HG03139 (cell line): ENCODE results near the gene KSR1.

Experiments used
- ATAC-seq: cut with Tn5 transposase; IDR thresholded peaks from one replicate; pipeline ENCODE4 v1.9.1; 2021; ENCODE audit not compliant: unreplicated experiment

KSR1 gene

GRCh38 chr17:27581016-27581415 lies 124.8 kb downstream of the KSR1 start:
- ATAC-seq = no peak

GRCh38 chr17:27582696-27583095 lies 126.4 kb downstream of the KSR1 start:
- no peak for ATAC-seq

GRCh38 chr17:27585153-27585681 lies 129.0 kb downstream of the KSR1 start:
- ATAC-seq = no peak

GRCh38 chr17:27585792-27586191 lies 129.5 kb downstream of the KSR1 start:
- ATAC-seq = no peak

- ATAC-seq = no peak
Measured at GRCh38 chr17:27586203-27586721, 130.0 kb downstream of the KSR1 start.

GRCh38 chr17:27588354-27588753 lies 132.1 kb downstream of the KSR1 start:
- no peak for ATAC-seq

GRCh38 chr17:27590864-27591263 lies 134.6 kb downstream of the KSR1 start:
- no peak for ATAC-seq

- no peak for ATAC-seq
Measured at GRCh38 chr17:27591986-27592385, 135.7 kb downstream of the KSR1 start.

- no peak for ATAC-seq
Measured at GRCh38 chr17:27593232-27593856, 137.1 kb downstream of the KSR1 start.

GRCh38 chr17:27593857-27594255 lies 137.6 kb downstream of the KSR1 start:
- no peak for ATAC-seq

- ATAC-seq = no peak
Measured at GRCh38 chr17:27595208-27595607, 139.0 kb downstream of the KSR1 start.

- no peak for ATAC-seq
Measured at GRCh38 chr17:27596096-27596495, 139.8 kb downstream of the KSR1 start.

- no peak for ATAC-seq
Measured at GRCh38 chr17:27596566-27597187, 140.4 kb downstream of the KSR1 start.

GRCh38 chr17:27597188-27597580 lies 140.9 kb downstream of the KSR1 start:
- no peak for ATAC-seq

GRCh38 chr17:27597783-27598320 lies 141.6 kb downstream of the KSR1 start:
- no peak for ATAC-seq

GRCh38 chr17:27598337-27599050 lies 142.2 kb downstream of the KSR1 start:
- ATAC-seq = no peak

GRCh38 chr17:27600471-27600870 lies 144.2 kb downstream of the KSR1 start:
- ATAC-seq = no peak

GRCh38 chr17:27601069-27601974 lies 145.1 kb downstream of the KSR1 start:
- no peak for ATAC-seq

- ATAC-seq = no peak
Measured at GRCh38 chr17:27601975-27602302, 145.7 kb downstream of the KSR1 start.

- no peak for ATAC-seq
Measured at GRCh38 chr17:27602721-27603420, 146.6 kb downstream of the KSR1 start.
